ENCODE results near the gene LTBP1.

Gene LTBP1

DNA sequence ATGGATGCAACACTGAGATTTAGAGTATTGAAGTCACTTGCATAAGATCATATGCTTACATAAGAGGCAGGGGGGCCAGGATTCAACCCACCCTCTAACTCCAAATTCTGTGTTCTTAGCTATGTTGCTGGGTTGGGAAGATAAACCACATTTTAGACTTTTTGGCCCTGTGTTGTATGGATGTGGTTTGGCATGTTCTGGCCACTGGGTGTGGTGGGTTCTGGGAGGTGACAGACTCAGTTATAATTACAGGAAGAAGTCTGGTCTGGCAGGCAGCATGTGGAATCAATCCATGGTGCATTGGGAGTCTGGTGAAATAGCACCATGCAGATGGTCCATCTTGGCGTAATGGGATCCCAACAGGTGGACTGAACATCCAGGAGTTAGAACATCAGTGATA lies 138.9 kb downstream of the LTBP1 start:
- no peak for DNase-seq

GRCh38 chr2:33086400-33087015 lies 139.8 kb downstream of the LTBP1 start:
- DNase-seq = no peak

DNA sequence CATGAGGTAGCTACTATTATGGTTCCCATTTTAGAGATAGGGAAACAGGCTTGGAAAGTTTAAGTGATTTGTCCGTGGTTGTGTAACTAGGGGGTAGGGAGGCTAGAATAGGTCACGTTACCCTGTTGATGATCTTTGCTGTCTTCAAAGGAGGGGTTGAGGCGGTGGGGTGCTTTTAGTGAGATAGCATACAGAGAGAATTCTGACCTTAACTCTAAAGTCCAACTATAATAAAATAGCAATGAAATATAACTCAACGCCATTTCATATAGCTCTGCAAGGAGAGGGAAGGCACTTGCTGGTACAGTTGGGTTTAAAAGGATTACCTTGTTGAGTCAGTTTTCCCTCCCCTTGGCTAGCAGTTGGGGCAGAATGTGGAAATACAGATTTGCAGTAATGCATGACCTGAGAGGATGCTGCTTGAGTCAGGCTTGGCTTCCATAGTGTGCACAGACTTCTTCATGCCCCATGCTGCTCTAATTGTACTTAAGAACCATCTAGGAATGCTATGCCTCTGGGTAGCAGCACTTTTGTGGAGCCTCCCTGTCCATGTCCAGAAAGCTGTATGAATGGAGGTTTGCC lies 143.9 kb downstream of the LTBP1 start:
- no peak for DNase-seq

DNA sequence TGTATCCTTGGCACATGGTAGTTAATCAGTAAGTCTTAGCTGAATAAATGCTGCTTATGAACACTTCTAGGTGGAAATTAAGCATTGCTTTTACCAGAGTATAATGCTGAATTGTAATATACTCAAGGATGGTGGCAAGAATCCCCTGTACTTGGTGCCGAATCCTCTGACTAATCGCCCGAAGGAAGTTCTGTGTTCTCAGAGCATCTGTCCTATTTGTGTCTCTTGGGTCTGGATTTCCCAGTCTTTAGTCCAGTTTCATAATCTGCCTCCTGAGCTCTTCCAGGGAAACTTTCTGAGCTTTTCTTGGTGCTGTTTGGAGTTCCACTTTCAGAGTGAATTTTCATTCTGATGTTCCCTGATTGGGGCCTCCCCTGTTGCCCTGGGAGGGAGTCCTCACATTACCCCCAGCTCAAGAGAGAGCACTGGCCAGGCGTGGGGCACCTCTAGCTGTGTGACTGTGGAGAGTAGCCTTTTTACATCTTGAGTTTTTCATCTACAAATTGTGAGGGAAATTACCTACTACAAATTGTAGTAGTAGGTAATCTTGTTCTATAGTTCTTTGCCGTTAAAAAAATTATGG lies 144.9 kb downstream of the LTBP1 start:
- no peak for DNase-seq

DNA sequence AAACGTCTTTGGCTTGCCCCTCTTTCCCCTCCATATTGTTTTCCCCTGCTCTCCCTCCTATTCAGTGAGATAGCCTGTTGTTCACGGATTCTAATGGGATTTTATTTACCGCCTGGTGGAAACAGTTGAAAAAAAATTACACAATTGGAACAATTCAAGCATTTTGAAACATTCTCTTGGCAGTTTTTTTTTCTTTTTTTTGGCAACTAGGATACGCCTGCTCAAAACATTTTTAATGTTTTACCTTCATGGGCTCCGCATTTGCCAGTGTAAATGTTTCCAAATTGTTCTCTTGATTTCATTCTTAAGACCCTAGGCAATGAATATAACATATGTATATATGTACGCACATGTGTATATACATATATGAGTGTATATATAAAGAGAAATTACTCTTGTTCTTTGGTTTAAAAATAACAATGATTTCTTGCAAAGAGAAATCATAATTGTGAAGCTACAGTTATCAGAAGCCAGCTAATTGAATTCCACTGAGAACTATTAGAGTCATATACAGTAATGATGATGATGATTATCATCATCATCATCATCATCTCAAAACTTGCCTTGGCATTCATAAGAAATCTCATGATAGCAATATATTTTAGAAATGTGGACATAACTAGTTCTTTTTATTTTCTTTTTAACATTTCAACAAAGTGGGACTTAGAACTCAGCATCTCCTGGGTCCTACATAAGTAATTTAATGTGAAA lies 146.7 kb downstream of the LTBP1 start:
- DNase-seq = no peak

DNA sequence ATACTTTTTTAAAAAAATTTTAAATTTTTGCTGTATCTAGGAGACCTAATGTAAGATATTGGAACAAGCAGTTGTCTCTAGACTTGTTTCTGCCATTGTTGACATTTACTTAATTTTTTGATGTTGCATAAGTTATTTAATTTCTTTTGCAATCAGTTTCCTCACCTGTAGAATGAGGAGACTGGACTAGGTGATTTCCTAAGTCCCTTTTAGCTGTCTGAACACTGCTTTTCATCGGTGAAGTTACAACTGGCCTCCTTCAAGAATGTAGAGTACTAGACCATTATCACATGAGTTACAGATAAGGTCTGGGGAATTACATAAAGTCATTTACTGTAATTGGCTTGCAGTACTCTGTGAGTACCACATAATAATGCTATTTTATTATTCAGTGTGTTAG lies 147.6 kb downstream of the LTBP1 start:
- no peak for DNase-seq

DNA sequence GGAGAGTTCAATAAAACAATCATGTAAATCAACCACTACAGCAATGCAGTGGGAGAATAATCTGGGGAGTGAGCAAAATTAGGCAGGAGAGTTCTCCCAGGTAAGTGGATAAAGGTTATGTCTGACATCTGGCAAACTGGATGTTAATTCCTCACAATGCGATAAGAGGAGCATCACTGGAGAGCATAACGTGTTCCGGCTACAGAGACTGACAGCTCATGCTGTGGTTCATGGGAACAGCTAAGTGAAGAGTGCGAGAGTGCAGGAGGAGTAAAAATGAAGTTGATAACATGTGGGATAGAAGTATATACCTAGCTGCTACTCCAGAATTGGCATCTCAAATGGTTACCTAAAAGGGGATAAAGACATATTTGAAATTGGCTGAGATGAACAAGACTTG lies 153.2 kb downstream of the LTBP1 start:
- DNase-seq = no peak

DNA sequence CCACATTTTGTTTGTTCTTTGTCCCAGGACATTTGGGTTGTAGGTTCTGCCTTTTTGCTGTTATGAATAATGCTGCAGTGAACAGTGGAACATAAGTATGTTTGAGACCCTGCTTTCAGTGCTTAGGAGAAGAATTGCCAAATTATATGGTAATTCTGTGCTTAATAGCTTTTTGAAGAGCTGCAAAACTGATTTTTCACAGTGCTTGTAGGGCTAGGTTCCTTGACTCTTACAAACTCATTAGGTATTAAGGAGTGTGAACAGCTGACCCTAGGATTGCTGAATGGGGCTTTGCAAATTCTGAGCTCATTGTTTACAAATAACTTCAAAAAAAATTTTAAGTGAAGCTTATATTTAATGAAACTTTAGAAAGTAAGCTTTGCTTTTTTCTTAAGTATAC lies 154.2 kb downstream of the LTBP1 start:
- no peak for DNase-seq

- no peak for DNase-seq
Measured at GRCh38 chr2:33104052-33104623, 157.4 kb downstream of the LTBP1 start.

GRCh38 chr2:33104726-33105125 lies 158.0 kb downstream of the LTBP1 start:
- DNase-seq = no peak

GRCh38 chr2:33106115-33106514 lies 159.4 kb downstream of the LTBP1 start:
- DNase-seq = no peak

DNA sequence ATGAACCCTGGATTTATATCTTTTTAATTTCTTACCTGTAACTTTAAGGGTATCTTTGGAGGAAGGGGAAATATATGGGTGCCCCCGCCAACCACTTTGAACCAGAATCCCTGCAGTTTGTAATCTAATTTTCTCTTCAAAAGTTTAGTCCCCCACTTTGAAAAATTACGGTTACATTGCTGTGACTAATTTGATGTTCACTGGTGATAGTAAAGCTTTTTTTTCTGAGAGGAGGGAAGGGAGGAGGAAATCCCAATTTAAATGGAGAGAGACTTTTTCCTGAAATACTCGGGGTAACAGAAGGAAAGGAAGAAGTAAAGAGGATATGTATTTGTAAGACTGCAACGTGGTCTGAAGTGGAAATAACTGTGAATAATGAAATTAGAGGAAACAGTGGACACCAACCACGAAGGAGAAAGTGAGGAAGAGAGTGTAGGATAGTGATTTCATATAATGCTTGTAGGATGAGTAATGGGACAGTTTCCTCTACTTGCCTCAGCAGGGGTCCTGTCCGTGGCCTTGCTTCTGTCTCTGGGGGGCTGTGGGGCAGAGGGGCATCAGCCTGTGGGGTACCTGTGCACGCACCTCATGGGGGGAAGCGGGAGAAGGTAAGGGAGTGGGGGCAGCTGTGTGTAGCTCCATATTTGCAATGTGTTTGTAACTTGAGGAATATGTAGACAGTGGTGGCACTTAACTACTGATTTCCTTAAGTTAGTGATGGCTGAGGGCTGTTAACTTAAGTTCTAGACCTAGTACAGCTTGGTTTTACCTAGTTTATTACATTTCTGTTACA lies 161.1 kb downstream of the LTBP1 start:
- DNase-seq = no peak

- no peak for DNase-seq
Measured at GRCh38 chr2:33108483-33109443, 162.0 kb downstream of the LTBP1 start.

DNA sequence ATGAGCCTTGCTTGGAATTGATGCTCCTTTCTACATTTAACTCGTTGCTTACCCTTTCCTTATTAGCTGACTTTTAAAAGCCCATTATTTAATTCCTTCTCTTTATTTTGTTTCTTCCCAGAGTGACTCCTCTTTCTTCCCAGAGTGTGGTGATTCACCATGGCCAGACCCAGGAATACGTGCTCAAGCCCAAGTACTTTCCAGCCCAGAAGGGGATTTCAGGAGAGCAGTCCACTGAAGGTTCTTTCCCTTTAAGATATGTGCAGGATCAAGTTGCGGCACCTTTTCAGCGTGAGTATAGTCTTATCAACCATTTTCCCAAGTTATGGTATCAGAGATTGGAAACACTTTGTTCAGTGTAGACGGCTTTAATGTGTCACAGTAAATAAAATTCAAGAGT lies 163.7 kb downstream of the LTBP1 start:
- DNase-seq = no peak

GRCh38 chr2:33111002-33111446 lies 164.3 kb downstream of the LTBP1 start:
- no peak for DNase-seq

- no peak for DNase-seq
Measured at GRCh38 chr2:33115196-33115595, 168.4 kb downstream of the LTBP1 start.

GRCh38 chr2:33115728-33116127 lies 169.0 kb downstream of the LTBP1 start:
- no peak for DNase-seq

DNA sequence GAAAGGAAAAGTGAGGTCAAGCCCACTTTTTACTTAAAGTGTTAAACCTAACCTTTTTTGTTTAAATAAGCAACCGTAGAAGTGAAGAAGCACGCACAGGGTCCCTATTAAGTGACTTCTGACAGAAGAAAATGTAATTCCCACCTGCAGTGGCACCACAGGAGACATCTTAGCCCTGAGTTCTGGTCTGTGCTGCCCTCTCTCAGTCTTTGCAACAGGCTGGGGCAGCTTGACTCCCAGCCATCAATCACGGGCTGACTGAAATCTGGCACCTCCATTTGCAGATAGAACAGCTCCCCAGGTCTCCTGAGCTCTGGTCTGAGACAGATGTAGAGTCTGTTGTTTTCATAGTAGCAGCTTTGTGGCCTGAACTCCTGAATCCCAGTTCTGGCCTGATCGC lies 170.0 kb downstream of the LTBP1 start:
- no peak for DNase-seq

GRCh38 chr2:33118651-33119050 lies 171.9 kb downstream of the LTBP1 start:
- DNase-seq = no peak

DNA sequence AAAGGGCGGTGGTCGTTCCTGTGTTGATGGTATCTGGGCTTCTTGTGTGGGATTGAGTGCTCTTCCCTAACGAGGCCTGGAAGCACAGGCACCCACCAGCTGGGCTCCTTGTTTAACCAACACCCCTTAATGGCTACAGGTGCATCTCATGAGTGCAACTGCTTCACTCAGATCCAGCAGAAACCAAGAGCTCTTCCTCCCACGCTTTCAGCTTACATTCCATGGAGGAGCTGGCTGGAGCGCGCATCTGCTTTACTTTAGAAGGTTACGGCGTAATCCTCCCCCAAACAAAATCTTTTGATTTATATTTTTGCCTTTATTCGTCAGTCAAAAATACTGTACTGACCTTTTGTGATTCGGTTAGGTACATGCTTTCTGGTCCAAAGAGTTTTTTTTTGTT lies 174.7 kb downstream of the LTBP1 start:
- no peak for DNase-seq

DNA sequence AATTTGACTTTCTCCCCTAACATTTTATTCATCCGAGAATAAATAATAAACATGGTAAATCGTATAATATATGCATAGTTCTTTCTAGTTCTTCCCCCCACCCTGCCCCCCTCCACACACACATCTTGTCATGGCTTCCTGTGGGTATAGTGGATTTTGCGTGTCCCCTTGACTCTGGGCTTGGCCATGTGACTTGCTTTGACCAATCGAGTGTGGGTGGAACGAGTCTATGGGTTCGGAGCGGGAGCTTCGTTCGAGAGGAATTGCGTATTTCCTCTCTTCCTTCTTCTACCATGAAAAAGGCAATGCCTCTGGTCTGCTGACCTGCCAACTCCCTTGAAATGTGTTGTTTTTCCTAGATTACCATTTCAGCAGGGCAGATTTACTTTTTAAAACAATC lies 175.2 kb downstream of the LTBP1 start:
- no peak for DNase-seq

GRCh38 chr2:33122726-33123125 lies 176.0 kb downstream of the LTBP1 start:
- no peak for DNase-seq
